Lung (tissue), 16 donors: ENCODE results near the gene PIERCE2. TPM values are rescaled to one million over a fixed set of nuclear protein-coding genes. Genes with fewer than 3 reads are reported as not detected.

ENCODE experiments used
- ATAC-seq: fragments of 200-7000 bp; cut with Tn5 transposase; one replicate; pipeline ENCODE4 v1.9.1; 2020; ENCODE audit warnings: moderate number of reproducible peaks; ENCODE audit not compliant: insufficient read depth, low FRiP score
- DNase-seq, 3 donors: peaks; one replicate each; pipeline ENCODE4 v3.0.0-alpha.2; 2013 to 2017
- H3K27ac ChIP-seq, 2 donors: one replicate each; pipeline ENCODE4 v1.5.1; 2013; ENCODE audit warnings: mild to moderate bottlenecking in 2 of 2, moderate library complexity in 2 of 2, control low read depth in 1 of 2, inconsistent platforms in 1 of 2, low read depth in 1 of 2, low read length in 1 of 2
- H3K27me3 ChIP-seq, 3 donors: one replicate each; pipeline ENCODE4 v1.5.1; 2013; ENCODE audit warnings: low read length in 2 of 3; ENCODE audit not compliant: control insufficient read depth in 3 of 3, insufficient read depth in 3 of 3
- H3K36me3 ChIP-seq, 4 donors: one replicate each; pipeline ENCODE4 v1.5.1; 2013; ENCODE audit warnings: low read length in 4 of 4, mild to moderate bottlenecking in 1 of 4, moderate library complexity in 1 of 4; ENCODE audit not compliant: control insufficient read depth in 4 of 4, insufficient read depth in 4 of 4
- H3K4me1 ChIP-seq, 5 donors: one replicate each; pipeline ENCODE4 v1.5.1; 2013; ENCODE audit warnings: low read length in 5 of 5, mild to moderate bottlenecking in 2 of 5, moderate library complexity in 1 of 5; ENCODE audit not compliant: control insufficient read depth in 5 of 5, insufficient read depth in 5 of 5
- H3K4me3 ChIP-seq: one replicate; pipeline ENCODE4 v1.5.1; 2013; ENCODE audit warnings: mild to moderate bottlenecking, control low read depth, moderate library complexity
- H3K9ac ChIP-seq, 2 donors: one replicate each; pipeline ENCODE4 v1.5.1; 2013; ENCODE audit warnings: low read length in 2 of 2, control low read depth in 1 of 2; ENCODE audit not compliant: insufficient read depth in 1 of 2
- H3K9me3 ChIP-seq, 4 donors: one replicate each; pipeline ENCODE4 v1.5.1; 2013; ENCODE audit warnings: low read length in 3 of 4, mild to moderate bottlenecking in 1 of 4, moderate library complexity in 1 of 4; ENCODE audit not compliant: control insufficient read depth in 4 of 4, insufficient read depth in 3 of 4
- CTCF ChIP-seq: IDR thresholded peaks from 2 replicates; pipeline ENCODE4 v1.5.1; 2012; ENCODE audit warnings: mild to moderate bottlenecking; ENCODE audit errors: control extremely low read depth, extremely low read depth
- WGBS, 2 donors: extraction: QIAGEN DNeasy Blood & Tissue Kit; methylation state at CpG; one replicate each; pipeline ENCODE4 v1.1.7; 2013; 5-methylcytosine and 5-hydroxymethylcytosine counted together
- long read RNA-seq, 5 donors: transcript quantifications; one replicate each; lab custom pipeline, GENCODE V29; 2026
- polyA plus RNA-seq, 2 donors: library from polyadenylated mRNA; stranded (reverse); fragments of 200-250 nt; gene quantifications; one replicate each; pipeline ENCODE4 v1.2.1, GENCODE V29; 2013
- total RNA-seq, 2 donors: library from RNA; depleted of rRNA in 1 of 2; stranded (reverse); fragments of >200 nt in 1 of 2; gene quantifications; one replicate each; pipeline ENCODE4 v1.2.1, GENCODE V29; 2014 to 2021
- donor health status: control.
- donor health status: control.
- donor health status: Bipolar disorder and iron deficiency.
- donor health status: healthy.
- donor health status: DM: yes; HTN: yes; CAD: no.

The PIERCE2 gene
- total RNA-seq (1 to 10 TPM; 5.7 to 5.9 TPM), polyA plus RNA-seq (10 to 100 TPM in 1 of 2 donors, 1 to 10 TPM in 1; 2.8 to 10.3 TPM)
- long read RNA-seq, donor 1, partial matches to known transcripts = 12 of 16 reads
- long read RNA-seq, donor 1, other reads (novel, unspliced or antisense) = 0 of 16 reads
- long read RNA-seq, donor 2, partial matches to known transcripts = 0 of 3 reads
- long read RNA-seq, donor 2, other reads (novel, unspliced or antisense) = 0 of 3 reads
- long read RNA-seq, donor 3, transcript C15orf65-201 (2 exons, 729 nt) = major isoform, 5 of 5 reads
- long read RNA-seq, donor 3, partial matches to known transcripts = 0 of 5 reads
- long read RNA-seq, donor 3, other reads (novel, unspliced or antisense) = 0 of 5 reads
- long read RNA-seq, donor 4 = 0 reads
- long read RNA-seq, donor 5, transcript C15orf65-201 (2 exons, 729 nt) = major isoform, 7 of 7 reads
- long read RNA-seq, donor 5, partial matches to known transcripts = 0 of 7 reads
- long read RNA-seq, donor 5, other reads (novel, unspliced or antisense) = 0 of 7 reads

GRCh38 chr15:55408012-55408928, at the start of gene PIERCE2, which contains the start of gene CCPG1:
TSS of gene PIERCE2 (plus strand) at chr15:55408495. CDS start at chr15:55408769, 274 bp downstream.
TSS of gene CCPG1 (minus strand) at chr15:55408359. CDS start at chr15:55389424, 18,935 bp downstream.
- H3K27ac ChIP-seq = peak within 1 kb of the TSS; percentile 97 to 99
- peaks cover 0 to 12% (median 2%) of the 10 kb centered on the region in 5 donors for H3K4me1 ChIP-seq
- 0 to 1% methylated on average over 68 to 70 of the region's 70 CpGs for WGBS, 2 donors
- H3K36me3 ChIP-seq = no peaks in the 10 kb centered on the region
- H3K9ac ChIP-seq = peak within 1 kb of the TSS; percentile 79 to 83
- H3K27me3 ChIP-seq = no peaks in the 10 kb centered on the region
- TF ChIP-seq CTCF = peak; percentile 57
- peak; percentile 95 to 96 (median 96) for DNase-seq
- no peaks in the 10 kb centered on the region for H3K9me3 ChIP-seq
- peak; percentile 99 for ATAC-seq
- peak within 1 kb of the TSS; percentile 88 for H3K4me3 ChIP-seq

GRCh38 chr15:55360256-55360655, 48.0 kb upstream of the PIERCE2 start:
- Histone ChIP-seq H3K27ac (no peak overlapping the region), H3K36me3 (peaks cover 0 to 27% (median 4%) of the 10 kb centered on the region in 4 donors), H3K9me3 (no peaks in the 10 kb centered on the region), H3K27me3 (no peaks in the 10 kb centered on the region), H3K4me1 (no peaks in the 10 kb centered on the region), H3K9ac (no peak overlapping the region), H3K4me3 (no peak overlapping the region)
- ATAC-seq (no peak), DNase-seq (no peak)
- WGBS, 2 donors = 26 to 54% methylated on average over 6 of the region's 6 CpGs
- TF ChIP-seq CTCF = no peak

- DNase-seq (no peak), ATAC-seq (no peak)
- Histone ChIP-seq H3K9ac (no peak overlapping the region), H3K4me1 (no peaks in the 10 kb centered on the region), H3K4me3 (no peak overlapping the region), H3K27ac (no peak overlapping the region), H3K27me3 (no peaks in the 10 kb centered on the region), H3K36me3 (peaks cover 0 to 23% (median 4%) of the 10 kb centered on the region in 4 donors), H3K9me3 (no peaks in the 10 kb centered on the region)
- no peak for TF ChIP-seq CTCF
- 69 to 77% methylated on average over 10 of the region's 10 CpGs for WGBS, 2 donors
Observed at GRCh38 chr15:55361048-55361447, 47.2 kb upstream of the PIERCE2 start.
